HG02642 (cell line): ENCODE data around the gene GMDS.
A peak's percentile ranks its signal among the peaks of the same experiment; 100 is the strongest.

Experiments used
- ATAC-seq: cut with Tn5 transposase; IDR thresholded peaks from one replicate; pipeline ENCODE4 v1.9.1; 2021; ENCODE audit warnings: mild to moderate bottlenecking; ENCODE audit not compliant: unreplicated experiment, poor library complexity

The GMDS gene

GRCh38 chr6:2141644-2142290 lies 103.6 kb downstream of the GMDS start:
- ATAC-seq: no peak

- ATAC-seq: no peak
These were observed 104.8 kb downstream of the GMDS start for GRCh38 chr6:2140438-2141128.

GRCh38 chr6:2135401-2135800 lies 110.0 kb downstream of the GMDS start:
- no peak for ATAC-seq

GRCh38 chr6:2134554-2134953 lies 110.9 kb downstream of the GMDS start:
- no peak for ATAC-seq

- no peak for ATAC-seq
These were observed 111.6 kb downstream of the GMDS start for GRCh38 chr6:2133716-2134310.

GRCh38 chr6:2132916-2133315 lies 112.5 kb downstream of the GMDS start:
- ATAC-seq: no peak

- ATAC-seq: no peak
These were observed 113.0 kb downstream of the GMDS start for GRCh38 chr6:2132416-2132815.

- ATAC-seq: peak; percentile 42
These were observed 116.2 kb downstream of the GMDS start for GRCh38 chr6:2129182-2129621.

GRCh38 chr6:2127484-2127911 lies 117.9 kb downstream of the GMDS start:
- peak; percentile 69 for ATAC-seq

GRCh38 chr6:2126351-2126750 lies 119.1 kb downstream of the GMDS start:
- ATAC-seq: no peak

- no peak for ATAC-seq
These were observed 120.2 kb downstream of the GMDS start for GRCh38 chr6:2125158-2125557.

GRCh38 chr6:2124260-2124709 lies 121.1 kb downstream of the GMDS start:
- ATAC-seq: no peak

GRCh38 chr6:2120912-2121311 lies 124.5 kb downstream of the GMDS start:
- no peak for ATAC-seq

GRCh38 chr6:2119275-2119674 lies 126.1 kb downstream of the GMDS start:
- no peak for ATAC-seq

GRCh38 chr6:2118136-2118535 lies 127.3 kb downstream of the GMDS start:
- no peak for ATAC-seq

GRCh38 chr6:2117447-2117846 lies 128.0 kb downstream of the GMDS start:
- ATAC-seq: no peak

GRCh38 chr6:2116496-2116895 lies 128.9 kb downstream of the GMDS start:
- ATAC-seq: no peak

GRCh38 chr6:2114100-2114499 lies 131.3 kb downstream of the GMDS start:
- no peak for ATAC-seq

GRCh38 chr6:2111162-2111677 lies 134.2 kb downstream of the GMDS start:
- peak; percentile 36 for ATAC-seq

GRCh38 chr6:2110504-2110903 lies 134.9 kb downstream of the GMDS start:
- peak; percentile 60 for ATAC-seq

GRCh38 chr6:2109796-2110195 lies 135.6 kb downstream of the GMDS start:
- ATAC-seq: no peak
